ENCODE measurements around the gene IL1B.

The IL1B gene

GRCh38 chr2:112798979-112799975 is 37.3 kb downstream of the IL1B start:
- no peak for TF ChIP-seq FOXP2 (optimal IDR thresholded peaks at IDR 0.05; ENCODE audit: borderline replicate concordance, extremely low read depth, extremely low read length, insufficient read depth)
- no peak for TF ChIP-seq REST (IDR thresholded peaks at IDR 0.05; ENCODE audit: insufficient read depth in 1 of 2, low read depth in 2 of 2, low read length in 2 of 2)
- no peak for TF ChIP-seq SIN3A (IDR thresholded peaks at IDR 0.05; ENCODE audit: borderline replicate concordance, insufficient read depth, low read length)
- TF ChIP-seq POLR2AphosphoS5 (IDR thresholded peaks at IDR 0.05; ENCODE audit: low read depth, low read length): no peak
- no peak for TF ChIP-seq TAF1 (IDR thresholded peaks at IDR 0.05; ENCODE audit: borderline replicate concordance, insufficient read depth, low read length)

GRCh38 chr2:112796486-112796885 is 40.1 kb downstream of the IL1B start:
- TF ChIP-seq SIN3A (IDR thresholded peaks at IDR 0.05; ENCODE audit: borderline replicate concordance, insufficient read depth, low read length): no peak
- TF ChIP-seq FOXP2 (optimal IDR thresholded peaks at IDR 0.05; ENCODE audit: borderline replicate concordance, extremely low read depth, extremely low read length, insufficient read depth): no peak
- TF ChIP-seq TAF1 (IDR thresholded peaks at IDR 0.05; ENCODE audit: borderline replicate concordance, insufficient read depth, low read length): no peak
- no peak for TF ChIP-seq POLR2AphosphoS5 (IDR thresholded peaks at IDR 0.05; ENCODE audit: low read depth, low read length)
- no peak for TF ChIP-seq REST (IDR thresholded peaks at IDR 0.05; ENCODE audit: insufficient read depth in 1 of 2, low read depth in 2 of 2, low read length in 2 of 2)

- no peak for TF ChIP-seq TAF1 (IDR thresholded peaks at IDR 0.05; ENCODE audit: borderline replicate concordance, insufficient read depth, low read length)
- no peak for TF ChIP-seq REST (IDR thresholded peaks at IDR 0.05; ENCODE audit: insufficient read depth in 1 of 2, low read depth in 2 of 2, low read length in 2 of 2)
- TF ChIP-seq POLR2AphosphoS5 (IDR thresholded peaks at IDR 0.05; ENCODE audit: low read depth, low read length): no peak
- TF ChIP-seq FOXP2 (optimal IDR thresholded peaks at IDR 0.05; ENCODE audit: borderline replicate concordance, extremely low read depth, extremely low read length, insufficient read depth): no peak
- no peak for TF ChIP-seq SIN3A (IDR thresholded peaks at IDR 0.05; ENCODE audit: borderline replicate concordance, insufficient read depth, low read length)
These were observed 40.8 kb downstream of the IL1B start for GRCh38 chr2:112795774-112796173.

GRCh38 chr2:112794841-112795240 is 41.7 kb downstream of the IL1B start:
- TF ChIP-seq TAF1 (IDR thresholded peaks at IDR 0.05; ENCODE audit: borderline replicate concordance, insufficient read depth, low read length): no peak
- no peak for TF ChIP-seq SIN3A (IDR thresholded peaks at IDR 0.05; ENCODE audit: borderline replicate concordance, insufficient read depth, low read length)
- TF ChIP-seq POLR2AphosphoS5 (IDR thresholded peaks at IDR 0.05; ENCODE audit: low read depth, low read length): no peak
- no peak for TF ChIP-seq REST (IDR thresholded peaks at IDR 0.05; ENCODE audit: insufficient read depth in 1 of 2, low read depth in 2 of 2, low read length in 2 of 2)
- TF ChIP-seq FOXP2 (optimal IDR thresholded peaks at IDR 0.05; ENCODE audit: borderline replicate concordance, extremely low read depth, extremely low read length, insufficient read depth): no peak
